GM12878 (cell line): Measurements from ENCODE around the gene SH3GL2. TPM values are rescaled to one million over a fixed set of nuclear protein-coding genes. Genes with fewer than 3 reads are reported as not detected.

Source experiments
- ATAC-seq: fragments of 200-7000 bp; cut with Tn5 transposase; 3 replicates; pipeline ENCODE4 v1.9.1; 2020; ENCODE audit warnings: mild to moderate bottlenecking, moderate library complexity
- BruUV-seq: library from RNA; stranded (reverse); fragments of 400-500 nt; replicated peaks from 2 replicates; lab custom pipeline; 2021; lab: Mats Ljungman, UMichigan
- CTCF ChIA-PET: fragments of 300-600 bp; sonication (Branson Sonifier 250); formaldehyde crosslinking; extraction: SDS; loops from one replicate; lab custom pipeline; 2021; ENCODE audit warnings: inconsistent platforms; lab: Yijun Ruan, JAX
- POLR2A ChIA-PET: fragments of 350-600 bp; formaldehyde crosslinking; extraction: SDS; loops from one replicate; lab custom pipeline; 2021; ENCODE audit warnings: inconsistent platforms; lab: Charles Lee
- RAD21 ChIA-PET: fragments of 300-600 bp; sonication (Branson Sonifier 250); formaldehyde crosslinking; loops from one replicate; lab custom pipeline; 2023; ENCODE audit warnings: antibody characterized with exemption; ENCODE audit not compliant: unreplicated experiment; lab: Charles Lee
- SMC1A ChIA-PET: fragments of 300-600 bp; sonication (Branson Sonifier 250); formaldehyde crosslinking; loops from one replicate; lab custom pipeline; 2023; ENCODE audit not compliant: unreplicated experiment, uncharacterized antibody; lab: Charles Lee
- DNase-seq: peaks from one replicate; pipeline ENCODE4 v3.0.0-alpha.2; 2011; ENCODE audit warnings: low read depth, low spot score
- FAIRE-seq: peaks from 3 replicates; lab custom pipeline; 2011; peaks lifted over from hg19 to GRCh38; lab: Jason Lieb, UNC
- H2AFZ ChIP-seq: 2 replicates; pipeline ENCODE4 v1.6.0; 2011; ENCODE audit warnings: low read depth, low read length, control low read depth; ENCODE audit not compliant: control insufficient read depth
- H3K27ac ChIP-seq: 2 replicates; pipeline ENCODE4 v1.5.1; 2011; ENCODE audit warnings: control low read depth; ENCODE audit not compliant: control insufficient read depth, insufficient read depth
- H3K27me3 ChIP-seq, 2 experiments: replicated peaks in 1 of 2; 2 replicates each; pipeline versions ENCODE4 v1.6.0 to v1.6.1; 2011; ENCODE audit warnings: low read length in 1 of 2; ENCODE audit not compliant: control insufficient read depth in 2 of 2, insufficient read depth in 2 of 2
- H3K36me3 ChIP-seq, 2 experiments: 2 replicates each; pipeline ENCODE4 v1.5.1; 2011; ENCODE audit warnings: low read length in 1 of 2; ENCODE audit not compliant: control insufficient read depth in 2 of 2, insufficient read depth in 2 of 2
- H3K4me1 ChIP-seq: 2 replicates; pipeline ENCODE4 v1.6.1; 2011; ENCODE audit warnings: mild to moderate bottlenecking, low read length, moderate library complexity, mixed read lengths; ENCODE audit not compliant: control insufficient read depth, insufficient read depth
- H3K4me2 ChIP-seq: 2 replicates; pipeline ENCODE4 v1.6.0; 2011; ENCODE audit warnings: control low read depth; ENCODE audit not compliant: control insufficient read depth, insufficient read depth
- H3K4me3 ChIP-seq: fragments of 200-600 bp; sonication (generic); 2 replicates; pipeline ENCODE4 v1.5.1; 2016
- H3K79me2 ChIP-seq: 2 replicates; pipeline ENCODE4 v1.6.0; 2011; ENCODE audit warnings: low read length; ENCODE audit not compliant: control insufficient read depth, insufficient read depth
- H3K9ac ChIP-seq: 2 replicates; pipeline ENCODE4 v1.8.0; 2011; ENCODE audit warnings: low read length, control low read depth, mixed read lengths; ENCODE audit not compliant: control insufficient read depth, insufficient read depth
- H3K9me3 ChIP-seq: replicated peaks from 3 replicates; pipeline ENCODE4 v1.5.1; 2011; ENCODE audit warnings: mild to moderate bottlenecking, low read length; ENCODE audit not compliant: control insufficient read depth, insufficient read depth
- H4K20me1 ChIP-seq: 2 replicates; pipeline ENCODE4 v1.6.0; 2011; ENCODE audit not compliant: control insufficient read depth, insufficient read depth
- CBX3 ChIP-seq: fragments of 200-600 bp; sonication (generic); IDR thresholded peaks from 2 replicates; pipeline ENCODE4 v1.6.1; 2016; ENCODE audit warnings: low read depth, borderline replicate concordance
- CBX5 ChIP-seq: sonication (generic); IDR thresholded peaks from 2 replicates; pipeline ENCODE4 v1.6.1; 2016; ENCODE audit warnings: low read depth, moderate library complexity, mild to moderate bottlenecking, inconsistent platforms
- HDAC6 ChIP-seq: fragments of 200-600 bp; sonication (generic); IDR thresholded peaks from one replicate; pipeline ENCODE4 v1.8.0; 2017; ENCODE audit warnings: antibody characterized with exemption; ENCODE audit not compliant: unreplicated experiment
- IRF5 ChIP-seq: fragments of 450-650 bp; IDR thresholded peaks from 2 replicates; pipeline ENCODE4 v1.6.1; 2017; ENCODE audit warnings: borderline replicate concordance
- MTA3 ChIP-seq: IDR thresholded peaks from 2 replicates; pipeline ENCODE4 v1.6.1; 2012; ENCODE audit warnings: low read length, inconsistent platforms, borderline replicate concordance
- RAD51 ChIP-seq: fragments of 450-650 bp; IDR thresholded peaks from 2 replicates; pipeline ENCODE4 v1.6.1; 2016; ENCODE audit warnings: moderate library complexity, mild to moderate bottlenecking, inconsistent platforms
- RELA ChIP-seq: fragments of 450-650 bp; IDR thresholded peaks from 2 replicates; pipeline ENCODE4 v1.8.0; 2014; ENCODE audit warnings: borderline replicate concordance; ENCODE audit not compliant: partially characterized antibody
- RFX5 ChIP-seq: IDR thresholded peaks from 2 replicates; pipeline ENCODE4 v1.6.1; 2011; ENCODE audit warnings: low read depth, low read length, improper control_type of control experiment
- SMAD5 ChIP-seq: IDR thresholded peaks from 2 replicates; pipeline ENCODE4 v1.6.1; 2016; ENCODE audit warnings: antibody characterized with exemption, low read depth
- ZBED1 ChIP-seq: IDR thresholded peaks from 2 replicates; pipeline ENCODE4 v1.6.1; 2016; ENCODE audit warnings: borderline replicate concordance
- ZBTB11 ChIP-seq: fragments of 450-650 bp; formaldehyde crosslinking; IDR thresholded peaks from 2 replicates; pipeline ENCODE4 v1.5.0; 2022; ENCODE audit warnings: mild to moderate bottlenecking, missing genetic modification characterization
- WGBS: methylation state at CpG from one replicate; pipeline ENCODE4 v1.1.6; 2016; ENCODE audit warnings: low lambda C conversion rate; ENCODE audit not compliant: insufficient replicate concordance, insufficient coverage; ENCODE audit errors: missing lambda C conversion rate; 5-methylcytosine and 5-hydroxymethylcytosine counted together
- in situ Hi-C: fragments of 300-500 bp; cut with MboI; formaldehyde crosslinking; loops from 9 replicates; pipeline ENCODE4 v1.14.3; 2018; ENCODE audit warnings: mixed read lengths
- intact Hi-C: fragments of 100-400 bp; cut with micrococcal nuclease; formaldehyde crosslinking; loops from one replicate; pipeline ENCODE4 v1.14.2; 2022; ENCODE audit not compliant: unreplicated experiment
- polyA plus RNA-seq, 11 experiments: library from polyadenylated mRNA; depleted of rRNA in 4 of 11; unstranded in 6 of 11; stranded (reverse) in 5 of 11; fragments of >200 nt; fragmentation: Nextera tagmentation in 4 of 11; fragmentation: Illumina TruSeq in 1 of 11; extraction: Ambion mirVana in 4 of 11; extraction: Trizol in 1 of 11; gene quantifications; 1 replicate in 1 of 11; 2 replicates in 10 of 11; pipeline versions ENCODE4 v1.2.1 to v1.2.3, GENCODE V29; 2011 to 2016; ENCODE audit warnings: inconsistent platforms in 2 of 11, missing spikeins in 2 of 11, low read depth in 1 of 11
- total RNA-seq, 4 experiments: library from RNA; depleted of rRNA in 3 of 4; stranded (reverse); fragments of >200 nt in 3 of 4; fragmentation: Illumina TruSeq in 1 of 4; extraction: Trizol in 1 of 4; gene quantifications; 2 replicates each; pipeline versions ENCODE4 v1.2.1 to v1.2.3, GENCODE V29; 2013 to 2021

Gene SH3GL2
- total and polyA plus RNA-seq, 10 of the 15 experiments (the other 5 are each of a cell fraction or from before 2014, with no cell fraction given), result not detected

GRCh38 chr9:17843236-17843635, 264.4 kb downstream of the SH3GL2 start:
- H3K4me2 ChIP-seq, result no peak overlapping the region
- CTCF ChIA-PET, result interaction anchor here (0.8 to 1.2 kb wide), 2 partner anchors 19 to 370 kb away, joined by 3 read pairs; no protein-coding TSS in a partner anchor
- TF ChIP-seq IRF5 (no peak), CBX5 (no peak), RELA (no peak), ZBTB11 (CRISPR knock-in tag) (no peak), CBX3 (no peak), SMAD5 (no peak), MTA3 (no peak), ZBED1 (no peak), HDAC6 (no peak), RAD51 (no peak), RFX5 (no peak)
- TF ChIP-seq, all 136 proteins: peak for 0
- intact Hi-C loops (no loop called here), in situ Hi-C loops (loop anchor here (10.0 kb wide), 1 partner anchor 62 kb away; no protein-coding TSS in a partner anchor)
- SMC1A ChIA-PET, result interaction anchor here (0.6 to 0.9 kb wide), 2 partner anchors 10 to 1688 kb away, joined by 3 read pairs; no protein-coding TSS in a partner anchor
- Histone ChIP-seq H3K79me2 (no peaks in the 10 kb centered on the region), H3K27me3 (no peaks in the 10 kb centered on the region), H3K9ac (no peak overlapping the region), H3K4me1 (no peaks in the 10 kb centered on the region), H4K20me1 (no peaks in the 10 kb centered on the region), H3K36me3 (no peaks in the 10 kb centered on the region), H3K9me3 (no peaks in the 10 kb centered on the region; the same call in 2 of the 3 replicates), H2AFZ (no peak overlapping the region), H3K27ac (no peak overlapping the region), H3K4me3 (no peak overlapping the region)
- 0% methylated on average over 1 of the region's 1 CpG for WGBS
- POLR2A ChIA-PET, result no interaction called here
- FAIRE-seq (no peak), DNase-seq (no peak), ATAC-seq (no peak)
- no TSS peak for BruUV-seq
- RAD21 ChIA-PET, result no interaction called here
